ENCODE data around the gene EXOSC3. TPM values are rescaled to one million over a fixed set of nuclear protein-coding genes. Genes with fewer than 3 reads are reported as not detected.
"Not testable (repeated sequence)": the region's sequence is repeated elsewhere in the genome, so short reads cannot be mapped to it uniquely, and the experiment has no call there.

EXOSC3 gene
- total RNA-seq, 1 donor from 2014 or later = 25.8 TPM

DNA sequence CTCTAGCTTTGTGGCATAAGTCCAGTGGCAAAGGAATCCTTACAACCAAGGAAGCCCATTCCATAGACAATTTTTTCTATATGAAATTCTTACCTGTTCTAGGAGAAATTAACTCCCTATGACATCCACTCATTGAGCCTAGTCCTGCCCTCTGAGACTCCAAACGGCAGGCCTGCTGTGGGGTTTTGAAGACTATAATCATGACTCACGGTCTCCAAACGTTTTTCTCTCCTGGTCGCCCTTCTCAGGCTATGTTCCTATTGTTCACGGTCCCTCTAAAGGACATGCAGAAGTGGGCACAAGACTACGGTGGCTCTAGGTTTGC, 611 bp downstream of the EXOSC3 start:
- H3K27me3 ChIP-seq (ENCODE audit: control insufficient read depth, insufficient read depth, low read length) = no peaks in the 10 kb centered on the region
- FAIRE-seq (no peak), DNase-seq (ENCODE audit: low read depth) (no peak)
- no peak for TF ChIP-seq CTCF (IDR thresholded peaks at IDR 0.05; ENCODE audit: insufficient read depth, low read length, severe bottlenecking)
- peaks cover 7% of the 10 kb centered on the region for H3K36me3 ChIP-seq (ENCODE audit: control insufficient read depth, insufficient read depth, low read length)
- H3K4me3 ChIP-seq (ENCODE audit: low read depth, low read length) = peak overlapping the region; percentile 78

- DNase-seq (ENCODE audit: low read depth) (peak; percentile 59), FAIRE-seq (no peak)
- no peak for TF ChIP-seq CTCF (IDR thresholded peaks at IDR 0.05; ENCODE audit: insufficient read depth, low read length, severe bottlenecking)
- Histone ChIP-seq H3K36me3 (ENCODE audit: control insufficient read depth, insufficient read depth, low read length) (peaks cover 10% of the 10 kb centered on the region), H3K4me3 (ENCODE audit: low read depth, low read length) (no peak overlapping the region), H3K27me3 (ENCODE audit: control insufficient read depth, insufficient read depth, low read length) (no peaks in the 10 kb centered on the region)
Observed at GRCh38 chr9:37778534-37778933, 6.3 kb downstream of the EXOSC3 start.

DNA sequence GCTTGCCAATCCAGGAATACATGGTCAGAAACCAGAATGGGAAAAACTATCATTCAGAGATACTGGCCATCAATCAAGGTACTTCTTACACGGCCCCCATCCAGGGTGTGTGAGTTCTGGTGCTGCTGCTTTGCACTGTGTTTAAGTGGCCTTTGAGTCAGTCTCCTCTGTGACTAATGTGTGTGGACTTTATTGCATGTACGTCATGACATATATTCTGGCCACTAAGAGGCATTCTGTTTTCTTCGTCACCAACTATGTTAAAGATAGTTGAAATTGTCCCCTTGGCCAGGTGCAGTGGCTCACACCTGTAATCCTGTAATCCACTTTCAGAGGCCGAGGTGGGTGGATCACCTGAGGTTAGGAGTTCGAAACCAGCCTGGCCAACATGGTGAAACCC, 8.5 kb downstream of the EXOSC3 start:
- TF ChIP-seq CTCF (IDR thresholded peaks at IDR 0.05; ENCODE audit: insufficient read depth, low read length, severe bottlenecking) = no peak
- H3K27me3 ChIP-seq (ENCODE audit: control insufficient read depth, insufficient read depth, low read length) = no peaks in the 10 kb centered on the region
- peaks cover 6% of the 10 kb centered on the region for H3K36me3 ChIP-seq (ENCODE audit: control insufficient read depth, insufficient read depth, low read length)
- FAIRE-seq = no peak
- H3K4me3 ChIP-seq (ENCODE audit: low read depth, low read length) = no peak overlapping the region
- peak; percentile 27 for DNase-seq (ENCODE audit: low read depth)

DNA sequence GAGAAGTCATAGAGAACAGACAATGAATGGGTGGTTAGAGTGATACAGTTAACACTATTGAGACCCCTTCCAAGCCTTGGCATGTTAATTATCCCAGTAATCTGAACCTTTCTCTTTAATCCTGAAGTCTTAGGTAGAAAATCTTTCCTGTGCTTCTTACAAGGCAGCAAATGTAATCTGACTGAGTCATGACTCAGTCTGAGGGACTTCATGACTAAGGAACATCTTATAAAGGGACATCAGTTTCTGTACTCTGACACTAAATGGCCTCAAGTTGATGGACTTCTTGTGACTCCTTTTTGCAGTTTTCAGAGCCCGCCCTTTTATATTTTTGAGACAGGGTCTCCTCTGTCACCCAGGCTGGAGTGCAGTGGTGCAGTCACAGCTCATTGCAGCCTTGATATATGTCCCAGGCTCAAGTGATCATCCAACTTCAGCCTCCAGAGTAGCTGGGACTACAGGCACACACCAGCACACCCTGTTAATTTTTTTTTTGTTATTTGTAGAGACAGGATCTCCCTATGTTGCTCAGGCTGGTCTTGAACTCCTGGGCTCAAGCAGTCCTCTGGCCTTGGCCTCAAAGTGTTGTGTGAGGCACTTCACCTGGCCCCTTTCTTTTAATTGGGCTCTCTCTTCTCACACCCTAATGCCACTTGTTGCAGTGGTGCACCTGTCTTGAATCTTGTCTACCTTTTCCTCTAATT, 9.5 kb downstream of the EXOSC3 start:
- H3K36me3 ChIP-seq (ENCODE audit: control insufficient read depth, insufficient read depth, low read length) = peaks cover 7% of the 10 kb centered on the region

DNA sequence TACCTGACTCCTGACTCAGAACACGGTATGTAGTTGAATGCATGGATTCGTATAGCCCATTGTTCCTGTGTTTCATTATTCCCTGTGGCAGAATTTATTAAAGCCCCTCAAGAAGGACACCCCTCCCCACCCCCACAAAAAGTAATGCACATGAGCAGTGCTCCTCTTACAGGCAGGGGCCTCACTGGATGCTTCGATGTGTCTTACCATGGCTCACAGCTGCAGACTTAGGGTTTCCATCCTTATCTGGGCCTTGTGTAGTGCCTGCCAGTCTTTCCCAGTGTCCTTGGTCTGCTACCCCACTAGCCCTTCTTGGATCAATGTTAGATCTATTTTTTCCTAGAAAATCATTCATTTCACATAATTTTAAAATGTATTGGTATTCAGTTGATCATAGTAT, 14.9 kb downstream of the EXOSC3 start:
- no peaks in the 10 kb centered on the region for H3K27me3 ChIP-seq (ENCODE audit: control insufficient read depth, insufficient read depth, low read length)
- DNase-seq (ENCODE audit: low read depth) (no peak), FAIRE-seq (no peak)
- no peak for TF ChIP-seq CTCF (IDR thresholded peaks at IDR 0.05; ENCODE audit: insufficient read depth, low read length, severe bottlenecking)
- H3K36me3 ChIP-seq (ENCODE audit: control insufficient read depth, insufficient read depth, low read length) = peaks cover 5% of the 10 kb centered on the region
- H3K4me3 ChIP-seq (ENCODE audit: low read depth, low read length) = no peak overlapping the region

More for the DNA sequence above, 9.5 kb downstream of the EXOSC3 start:
- H3K4me3 ChIP-seq (ENCODE audit: low read depth, low read length) = no peak overlapping the region
- no peak for FAIRE-seq
- peak; percentile 8 for DNase-seq (ENCODE audit: low read depth)
- no peaks in the 10 kb centered on the region for H3K27me3 ChIP-seq (ENCODE audit: control insufficient read depth, insufficient read depth, low read length)
- TF ChIP-seq CTCF (IDR thresholded peaks at IDR 0.05; ENCODE audit: insufficient read depth, low read length, severe bottlenecking) = no peak

- Histone ChIP-seq H3K36me3 (ENCODE audit: control insufficient read depth, insufficient read depth, low read length) (peaks cover 5% of the 10 kb centered on the region), H3K4me3 (ENCODE audit: low read depth, low read length) (no peak overlapping the region), H3K27me3 (ENCODE audit: control insufficient read depth, insufficient read depth, low read length) (no peaks in the 10 kb centered on the region)
- FAIRE-seq (no peak), DNase-seq (ENCODE audit: low read depth) (no peak)
- no peak for TF ChIP-seq CTCF (IDR thresholded peaks at IDR 0.05; ENCODE audit: insufficient read depth, low read length, severe bottlenecking)
Observed at GRCh38 chr9:37769306-37769705, 15.6 kb downstream of the EXOSC3 start.

- H3K4me3 ChIP-seq (ENCODE audit: low read depth, low read length); DNase-seq (ENCODE audit: low read depth); H3K36me3 ChIP-seq (ENCODE audit: control insufficient read depth, insufficient read depth, low read length); H3K27me3 ChIP-seq (ENCODE audit: control insufficient read depth, insufficient read depth, low read length); FAIRE-seq: not testable (repeated sequence)
Observed at GRCh38 chr9:37765263-37765662, 19.6 kb downstream of the EXOSC3 start.
